ENCODE data around the gene SCOC. TPM values are rescaled to one million over a fixed set of nuclear protein-coding genes. Genes with fewer than 3 reads are reported as not detected.

Gene SCOC
- total and polyA plus RNA-seq, 10 of the 15 experiments (the other 5 are each of a cell fraction or from before 2014, with no cell fraction given) = 28.2 to 154 (median 54.0) TPM

DNA sequence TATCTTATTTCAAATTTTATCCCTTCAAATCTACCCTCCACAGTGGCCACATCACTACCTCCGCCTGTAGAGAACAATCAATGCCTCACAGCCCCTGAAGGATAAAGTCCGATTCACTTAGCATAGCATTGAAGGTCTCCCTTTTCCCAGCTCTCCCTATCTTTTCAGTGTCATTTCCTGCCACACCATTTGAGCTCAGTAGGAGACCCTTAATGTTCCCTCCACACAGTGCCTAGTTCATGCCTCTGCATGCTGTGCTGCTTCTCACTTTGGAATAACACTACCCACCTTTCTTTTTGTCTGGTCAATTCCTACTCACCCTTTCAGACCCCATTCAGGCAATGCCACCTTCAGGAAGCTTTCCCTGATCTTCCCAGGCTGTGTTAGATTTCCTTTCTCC lies 23.6 kb upstream of the SCOC start:
- H3K27me3 ChIP-seq (replicated peaks in 1 of 2; ENCODE audit: control insufficient read depth in 2 of 2, insufficient read depth in 2 of 2, low read length in 1 of 2) = no peaks in the 10 kb centered on the region
- H3K9me3 ChIP-seq (replicated peaks; ENCODE audit: control insufficient read depth, insufficient read depth, low read length) = no peaks in the 10 kb centered on the region
- ATAC-seq (no peak), FAIRE-seq (no peak), DNase-seq (ENCODE audit: low read depth, low spot score) (no peak)
- intact Hi-C loops (cut with micrococcal nuclease; ENCODE audit: unreplicated experiment) (no loop called here), in situ Hi-C loops (cut with MboI) (no loop called here)
- no peaks in the 10 kb centered on the region for H3K36me3 ChIP-seq (ENCODE audit: control insufficient read depth in 2 of 2, insufficient read depth in 2 of 2, low read length in 1 of 2)
- WGBS (ENCODE audit: insufficient coverage, insufficient replicate concordance, low lambda C conversion rate, missing lambda C conversion rate) = 19% methylated on average over 2 of the region's 2 CpGs
- BruUV-seq (replicated peaks) = no TSS peak
- ChIA-PET RAD21 (ENCODE audit: unreplicated experiment) (no interaction called here), SMC1A (ENCODE audit: uncharacterized antibody, unreplicated experiment) (interaction anchor here (0.9 to 1.5 kb wide), 2 partner anchors 10 to 16 kb away, joined by 3 to 4 read pairs; no protein-coding TSS in a partner anchor), POLR2A (no interaction called here), CTCF (interaction anchor here (0.6 to 2.3 kb wide), 2 partner anchors 10 to 97 kb away, joined by 3 to 8 read pairs; no protein-coding TSS in a partner anchor)
- H3K4me1 ChIP-seq (ENCODE audit: control insufficient read depth, insufficient read depth, low read length) = no peaks in the 10 kb centered on the region
- H2AFZ ChIP-seq (ENCODE audit: control insufficient read depth, low read depth, low read length) = no peak overlapping the region
- H3K4me3 ChIP-seq = no peak overlapping the region
- no peaks in the 10 kb centered on the region for H3K79me2 ChIP-seq (ENCODE audit: control insufficient read depth, insufficient read depth, low read length)
- H3K27ac ChIP-seq (ENCODE audit: control insufficient read depth, insufficient read depth) = no peak overlapping the region
- TF ChIP-seq, protein P1, sequence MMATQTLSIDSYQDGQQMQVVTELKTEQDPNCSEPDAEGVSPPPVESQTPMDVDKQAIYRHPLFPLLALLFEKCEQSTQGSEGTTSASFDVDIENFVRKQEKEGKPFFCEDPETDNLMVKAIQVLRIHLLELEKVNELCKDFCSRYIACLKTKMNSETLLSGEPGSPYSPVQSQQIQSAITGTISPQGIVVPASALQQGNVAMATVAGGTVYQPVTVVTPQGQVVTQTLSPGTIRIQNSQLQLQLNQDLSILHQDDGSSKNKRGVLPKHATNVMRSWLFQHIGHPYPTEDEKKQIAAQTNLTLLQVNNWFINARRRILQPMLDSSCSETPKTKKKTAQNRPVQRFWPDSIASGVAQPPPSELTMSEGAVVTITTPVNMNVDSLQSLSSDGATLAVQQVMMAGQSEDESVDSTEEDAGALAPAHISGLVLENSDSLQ (IDR thresholded peaks at IDR 0.05) = no peak
- TF ChIP-seq KLF5 (IDR thresholded peaks at IDR 0.05; ENCODE audit: partially characterized antibody) = no peak
- H4K20me1 ChIP-seq (ENCODE audit: control insufficient read depth, insufficient read depth) = no peaks in the 10 kb centered on the region
- H3K4me2 ChIP-seq (ENCODE audit: control insufficient read depth, insufficient read depth) = no peak overlapping the region
- no peak overlapping the region for H3K9ac ChIP-seq (ENCODE audit: control insufficient read depth, insufficient read depth, low read length)

DNA sequence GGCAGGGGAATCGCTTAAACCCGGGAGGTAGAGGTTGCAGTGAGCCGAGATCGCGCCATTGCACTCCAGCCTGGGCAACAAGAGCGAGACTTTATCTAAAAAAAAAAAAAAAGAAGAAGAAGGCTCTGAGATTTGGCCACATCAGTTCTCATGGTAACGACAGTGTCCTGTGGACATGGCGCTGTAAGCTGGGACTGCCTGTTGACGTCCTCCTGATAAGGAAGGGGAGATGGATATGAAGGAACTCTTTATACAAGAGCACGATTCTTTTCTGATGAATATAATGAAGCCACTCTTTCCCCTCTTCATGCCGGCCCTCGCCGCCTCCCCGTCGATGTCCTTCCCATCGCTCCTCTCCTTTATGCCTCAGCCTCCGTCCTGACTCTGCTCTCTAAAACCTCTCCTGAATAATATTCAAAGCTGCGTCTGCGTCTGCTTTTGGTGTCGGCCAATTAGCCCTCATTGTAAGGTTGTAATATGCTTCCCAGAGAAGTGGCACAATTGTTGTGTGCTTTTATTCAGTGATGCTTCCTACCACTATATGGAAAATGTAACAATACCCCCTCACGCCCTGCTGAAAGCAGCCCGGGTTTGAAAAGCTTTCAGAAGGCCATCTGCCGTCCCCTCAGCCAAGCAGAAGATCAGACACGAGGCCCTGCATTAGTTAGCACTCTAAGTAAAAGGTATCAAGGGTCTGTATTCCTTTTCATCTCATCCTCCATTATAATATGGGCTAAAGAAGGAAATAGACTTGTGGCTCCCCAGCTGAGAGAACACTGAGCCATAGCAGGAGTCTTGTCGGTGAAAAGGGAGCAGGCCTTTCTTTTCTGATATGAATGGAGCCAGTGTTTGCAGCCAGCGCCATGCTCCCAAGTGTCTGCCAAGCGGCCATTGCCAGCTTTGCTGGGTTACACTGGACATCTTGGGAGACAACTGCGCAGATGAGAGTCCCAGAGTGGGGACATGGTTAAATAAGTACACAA lies 22.1 kb upstream of the SCOC start:
- intact Hi-C loops (cut with micrococcal nuclease; ENCODE audit: unreplicated experiment) (no loop called here), in situ Hi-C loops (cut with MboI) (no loop called here)
- no peaks in the 10 kb centered on the region for H4K20me1 ChIP-seq (ENCODE audit: control insufficient read depth, insufficient read depth)
- H3K27ac ChIP-seq (ENCODE audit: control insufficient read depth, insufficient read depth) = no peak overlapping the region
- H3K4me2 ChIP-seq (ENCODE audit: control insufficient read depth, insufficient read depth) = no peak overlapping the region
- ChIA-PET POLR2A (no interaction called here), RAD21 (ENCODE audit: unreplicated experiment) (interaction anchor here (0.6 kb wide), 1 partner anchor 500 kb away, joined by 3 read pairs; no protein-coding TSS in a partner anchor), SMC1A (ENCODE audit: uncharacterized antibody, unreplicated experiment) (no interaction called here), CTCF (interaction anchor here (2.3 kb wide), 1 partner anchor 8 kb away, joined by 8 read pairs; no protein-coding TSS in a partner anchor)
- H3K79me2 ChIP-seq (ENCODE audit: control insufficient read depth, insufficient read depth, low read length) = no peaks in the 10 kb centered on the region
- H3K9me3 ChIP-seq (replicated peaks; ENCODE audit: control insufficient read depth, insufficient read depth, low read length) = no peaks in the 10 kb centered on the region
- H3K9ac ChIP-seq (ENCODE audit: control insufficient read depth, insufficient read depth, low read length) = no peak overlapping the region
- no peaks in the 10 kb centered on the region for H3K27me3 ChIP-seq (replicated peaks in 1 of 2; ENCODE audit: control insufficient read depth in 2 of 2, insufficient read depth in 2 of 2, low read length in 1 of 2)
- H3K36me3 ChIP-seq (ENCODE audit: control insufficient read depth in 2 of 2, insufficient read depth in 2 of 2, low read length in 1 of 2) = no peaks in the 10 kb centered on the region
- WGBS (ENCODE audit: insufficient coverage, insufficient replicate concordance, low lambda C conversion rate, missing lambda C conversion rate) = 61% methylated on average over 26 of the region's 28 CpGs
- DNase-seq (ENCODE audit: low read depth, low spot score) = no peak
- no peak overlapping the region for H3K4me3 ChIP-seq
- H3K4me1 ChIP-seq (ENCODE audit: control insufficient read depth, insufficient read depth, low read length) = no peaks in the 10 kb centered on the region
- FAIRE-seq = no peak
- BruUV-seq (replicated peaks) = no TSS peak
- H2AFZ ChIP-seq (ENCODE audit: control insufficient read depth, low read depth, low read length) = no peak overlapping the region
- no peak for ATAC-seq
- TF ChIP-seq JUND (IDR thresholded peaks at IDR 0.05; ENCODE audit: low read depth, low read length) (no peak), SP1 (IDR thresholded peaks at IDR 0.05; ENCODE audit: low read depth, low read length) (no peak), SPI1 (IDR thresholded peaks at IDR 0.05; ENCODE audit: borderline replicate concordance, insufficient read depth, low read depth, low read length) (no peak), CREB1 (IDR thresholded peaks at IDR 0.05; ENCODE audit: low read depth) (no peak), LARP7 (IDR thresholded peaks at IDR 0.05) (no peak), PAX8 (IDR thresholded peaks at IDR 0.05) (no peak), RELA (IDR thresholded peaks at IDR 0.05; ENCODE audit: borderline replicate concordance, partially characterized antibody) (no peak), MEF2B (IDR thresholded peaks at IDR 0.05; ENCODE audit: partially characterized antibody, poor library complexity, severe bottlenecking) (no peak), NFXL1 (IDR thresholded peaks at IDR 0.05; ENCODE audit: borderline replicate concordance) (no peak)
- TF ChIP-seq, protein P2, sequence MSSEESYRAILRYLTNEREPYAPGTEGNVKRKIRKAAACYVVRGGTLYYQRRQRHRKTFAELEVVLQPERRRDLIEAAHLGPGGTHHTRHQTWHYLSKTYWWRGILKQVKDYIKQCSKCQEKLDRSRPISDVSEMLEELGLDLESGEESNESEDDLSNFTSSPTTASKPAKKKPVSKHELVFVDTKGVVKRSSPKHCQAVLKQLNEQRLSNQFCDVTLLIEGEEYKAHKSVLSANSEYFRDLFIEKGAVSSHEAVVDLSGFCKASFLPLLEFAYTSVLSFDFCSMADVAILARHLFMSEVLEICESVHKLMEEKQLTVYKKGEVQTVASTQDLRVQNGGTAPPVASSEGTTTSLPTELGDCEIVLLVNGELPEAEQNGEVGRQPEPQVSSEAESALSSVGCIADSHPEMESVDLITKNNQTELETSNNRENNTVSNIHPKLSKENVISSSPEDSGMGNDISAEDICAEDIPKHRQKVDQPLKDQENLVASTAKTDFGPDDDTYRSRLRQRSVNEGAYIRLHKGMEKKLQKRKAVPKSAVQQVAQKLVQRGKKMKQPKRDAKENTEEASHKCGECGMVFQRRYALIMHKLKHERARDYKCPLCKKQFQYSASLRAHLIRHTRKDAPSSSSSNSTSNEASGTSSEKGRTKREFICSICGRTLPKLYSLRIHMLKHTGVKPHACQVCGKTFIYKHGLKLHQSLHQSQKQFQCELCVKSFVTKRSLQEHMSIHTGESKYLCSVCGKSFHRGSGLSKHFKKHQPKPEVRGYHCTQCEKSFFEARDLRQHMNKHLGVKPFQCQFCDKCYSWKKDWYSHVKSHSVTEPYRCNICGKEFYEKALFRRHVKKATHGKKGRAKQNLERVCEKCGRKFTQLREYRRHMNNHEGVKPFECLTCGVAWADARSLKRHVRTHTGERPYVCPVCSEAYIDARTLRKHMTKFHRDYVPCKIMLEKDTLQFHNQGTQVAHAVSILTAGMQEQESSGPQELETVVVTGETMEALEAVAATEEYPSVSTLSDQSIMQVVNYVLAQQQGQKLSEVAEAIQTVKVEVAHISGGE (CRISPR knock-in tag; IDR thresholded peaks at IDR 0.05) = no peak

All from GM12878 (cell line).